Kidney (tissue), 14 donors: ENCODE results near the gene KRTAP5-2. TPM values are rescaled to one million over a fixed set of nuclear protein-coding genes. Genes with fewer than 3 reads are reported as not detected.

ENCODE experiments used
- DNase-seq, 5 donors: peaks; one replicate each; pipeline ENCODE4 v3.0.0-alpha.2; 2013 to 2020
- FAIRE-seq: peaks from 2 replicates; lab custom pipeline; 2012; peaks lifted over from hg19 to GRCh38; lab: Jason Lieb, UNC
- H3K27ac ChIP-seq, 2 donors: one replicate each; pipeline ENCODE4 v1.7.0; 2013; ENCODE audit warnings: low read depth in 2 of 2, low read length in 2 of 2, inconsistent platforms in 1 of 2
- H3K27me3 ChIP-seq: one replicate; pipeline ENCODE4 v1.7.1; 2013; ENCODE audit warnings: low read length, inconsistent platforms; ENCODE audit not compliant: control insufficient read depth, insufficient read depth
- H3K36me3 ChIP-seq, 3 donors: one replicate each; pipeline versions ENCODE4 v1.7.0 to v1.7.1; 2013; ENCODE audit warnings: low read length in 3 of 3, control low read depth in 1 of 3, inconsistent platforms in 1 of 3; ENCODE audit not compliant: insufficient read depth in 3 of 3, control insufficient read depth in 2 of 3
- H3K4me1 ChIP-seq, 3 donors: one replicate each; pipeline versions ENCODE4 v1.7.0 to v1.7.1; 2013; ENCODE audit warnings: low read length in 3 of 3, inconsistent platforms in 1 of 3, low read depth in 1 of 3; ENCODE audit not compliant: control insufficient read depth in 2 of 3, insufficient read depth in 2 of 3
- H3K4me3 ChIP-seq, 3 donors: one replicate each; pipeline versions ENCODE4 v1.7.0 to v1.8.1; 2013; ENCODE audit warnings: low read length in 3 of 3, control low read depth in 1 of 3, inconsistent platforms in 1 of 3
- H3K9ac ChIP-seq, 3 donors: one replicate each; pipeline versions ENCODE4 v1.7.0 to v1.7.1; 2013; ENCODE audit warnings: low read length in 3 of 3, control low read depth in 1 of 3, inconsistent platforms in 1 of 3
- H3K9me3 ChIP-seq, 3 donors: one replicate each; pipeline versions ENCODE4 v1.7.0 to v1.7.1; 2013; ENCODE audit warnings: low read length in 3 of 3, control low read depth in 1 of 3, inconsistent platforms in 1 of 3; ENCODE audit not compliant: control insufficient read depth in 2 of 3, insufficient read depth in 1 of 3
- CTCF ChIP-seq: IDR thresholded peaks from 3 replicates; pipeline ENCODE4 v1.5.1; 2012; ENCODE audit warnings: mild to moderate bottlenecking, moderate library complexity, borderline replicate concordance; ENCODE audit not compliant: insufficient read depth; ENCODE audit errors: extremely low read depth
- intact Hi-C: fragments of 100-400 bp; cut with DNase I; formaldehyde crosslinking; loops from one replicate; pipeline ENCODE4 v1.11.1; 2022
- polyA plus RNA-seq: library from polyadenylated mRNA; stranded (reverse); fragments of 350-450 nt; fragmentation: Illumina TruSeq; extraction: RNeasy Lipid Tissue Mini Kit (QIAGEN cat#74804); gene quantifications from one replicate; pipeline ENCODE4 v1.2.3, GENCODE V29; 2014; ENCODE audit warnings: low read depth, low replicate concordance; ENCODE audit not compliant: insufficient read depth
- total RNA-seq: library from RNA; stranded (reverse); fragmentation: NEBNext Ultra II Directional; extraction: Animal tissue kit (Norgen Biotek cat#: 25700); gene quantifications from one replicate; pipeline ENCODE4 v1.2.1, GENCODE V29; 2021
- donor health status: control.
- donor health status: control.
- donor health status: control.
- donor health status: control.
- donor health status: control.
- donor health status: DM: yes; HTN: yes; CAD: no.
- donor health status: Normal renal cell carcinoma (clear cell type).

The KRTAP5-2 gene
- total and polyA plus RNA-seq, 2 donors from 2014 or later, result not detected

GRCh38 chr11:1574238-1574932 lies 23.7 kb downstream of the KRTAP5-2 start:
- no peak for FAIRE-seq
- H3K9me3 ChIP-seq, result peaks cover 0 to 4% (median 0%) of the 10 kb centered on the region in 3 donors
- peak overlapping the region in 2 of 3 donors; percentile 58 to 60 for H3K9ac ChIP-seq
- peaks cover 0 to 15% (median 0%) of the 10 kb centered on the region in 3 donors for H3K4me1 ChIP-seq
- DNase-seq, result peak in 4 of 5 donors; percentile 54 to 90 (median 73)
- no peaks in the 10 kb centered on the region for H3K36me3 ChIP-seq
- peak overlapping the region in 1 of 3 donors; percentile 12 for H3K4me3 ChIP-seq
- H3K27me3 ChIP-seq, result no peaks in the 10 kb centered on the region
- H3K27ac ChIP-seq, result peak overlapping the region; percentile 53 to 81
- intact Hi-C loops, result no loop called here
- TF ChIP-seq CTCF, result peak; percentile 96

GRCh38 chr11:1573903-1574237 lies 24.2 kb downstream of the KRTAP5-2 start:
- Histone ChIP-seq H3K36me3 (no peaks in the 10 kb centered on the region), H3K27me3 (no peaks in the 10 kb centered on the region), H3K4me3 (peak overlapping the region in 1 of 3 donors; percentile 39), H3K4me1 (peaks cover 0 to 15% (median 0%) of the 10 kb centered on the region in 3 donors), H3K27ac (peak overlapping the region; percentile 53 to 81), H3K9me3 (peaks cover 0 to 4% (median 0%) of the 10 kb centered on the region in 3 donors), H3K9ac (peak overlapping the region in 2 of 3 donors; percentile 58 to 60)
- DNase-seq, result peak in 3 of 5 donors; percentile 43 to 78 (median 44)
- no peak for TF ChIP-seq CTCF
- FAIRE-seq, result no peak
- intact Hi-C loops, result no loop called here

GRCh38 chr11:1573077-1573902 lies 24.8 kb downstream of the KRTAP5-2 start:
- H3K4me1 ChIP-seq, result peaks cover 0 to 15% (median 0%) of the 10 kb centered on the region in 3 donors
- H3K36me3 ChIP-seq, result no peaks in the 10 kb centered on the region
- FAIRE-seq (no peak), DNase-seq (peak in 2 of 5 donors; percentile 69 to 82)
- peak overlapping the region in 2 of 3 donors; percentile 58 to 60 for H3K9ac ChIP-seq
- intact Hi-C loops, result no loop called here
- no peaks in the 10 kb centered on the region for H3K27me3 ChIP-seq
- peaks cover 0 to 3% (median 0%) of the 10 kb centered on the region in 3 donors for H3K9me3 ChIP-seq
- no peak for TF ChIP-seq CTCF
- peak overlapping the region in 1 of 3 donors; percentile 39 for H3K4me3 ChIP-seq
- peak overlapping the region; percentile 57 to 81 for H3K27ac ChIP-seq
